A204.1 (cell line): ENCODE data around the gene CA5B.
A peak's percentile ranks its signal among the peaks of the same experiment; 100 is the strongest.
"Not testable (repeated sequence)": the region's sequence is repeated elsewhere in the genome, so short reads cannot be mapped to it uniquely, and the experiment has no call there.

Experiments
- FAIRE-seq: peaks from 2 replicates; lab custom pipeline; 2012; peaks lifted over from hg19 to GRCh38; lab: Jason Lieb, UNC

Gene CA5B, protein sequence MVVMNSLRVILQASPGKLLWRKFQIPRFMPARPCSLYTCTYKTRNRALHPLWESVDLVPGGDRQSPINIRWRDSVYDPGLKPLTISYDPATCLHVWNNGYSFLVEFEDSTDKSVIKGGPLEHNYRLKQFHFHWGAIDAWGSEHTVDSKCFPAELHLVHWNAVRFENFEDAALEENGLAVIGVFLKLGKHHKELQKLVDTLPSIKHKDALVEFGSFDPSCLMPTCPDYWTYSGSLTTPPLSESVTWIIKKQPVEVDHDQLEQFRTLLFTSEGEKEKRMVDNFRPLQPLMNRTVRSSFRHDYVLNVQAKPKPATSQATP

GRCh38 chrX:15737959-15738902 is at the start of gene CA5B:
Gene CA5B, plus strand, starts transcription at chrX:15738270. Its CDS starts 11,754 bp downstream, at chrX:15750024.
- no peak for FAIRE-seq

- FAIRE-seq, result no peak
Observed at GRCh38 chrX:15694941-15695451, 43.1 kb upstream of the CA5B start.

DNA sequence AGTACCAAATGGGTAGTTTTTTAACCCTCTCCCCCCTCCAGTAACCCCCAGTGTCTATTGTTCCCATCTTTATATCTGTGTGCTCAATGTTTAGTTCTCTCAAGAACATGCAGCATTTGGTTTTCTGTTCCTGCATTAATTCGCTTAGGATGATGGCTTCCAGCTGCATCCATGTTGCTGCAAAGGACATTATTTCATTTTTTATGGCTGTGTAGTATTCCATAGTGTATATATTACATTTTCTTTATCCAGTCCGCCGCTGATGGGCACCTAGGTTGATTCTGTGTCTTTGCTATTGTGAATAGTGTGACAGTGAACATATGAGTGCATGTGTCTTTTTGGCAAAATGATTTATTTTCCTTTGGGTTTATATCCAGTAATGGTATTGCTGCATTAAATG is 41.6 kb upstream of the CA5B start:
- no peak for FAIRE-seq

DNA sequence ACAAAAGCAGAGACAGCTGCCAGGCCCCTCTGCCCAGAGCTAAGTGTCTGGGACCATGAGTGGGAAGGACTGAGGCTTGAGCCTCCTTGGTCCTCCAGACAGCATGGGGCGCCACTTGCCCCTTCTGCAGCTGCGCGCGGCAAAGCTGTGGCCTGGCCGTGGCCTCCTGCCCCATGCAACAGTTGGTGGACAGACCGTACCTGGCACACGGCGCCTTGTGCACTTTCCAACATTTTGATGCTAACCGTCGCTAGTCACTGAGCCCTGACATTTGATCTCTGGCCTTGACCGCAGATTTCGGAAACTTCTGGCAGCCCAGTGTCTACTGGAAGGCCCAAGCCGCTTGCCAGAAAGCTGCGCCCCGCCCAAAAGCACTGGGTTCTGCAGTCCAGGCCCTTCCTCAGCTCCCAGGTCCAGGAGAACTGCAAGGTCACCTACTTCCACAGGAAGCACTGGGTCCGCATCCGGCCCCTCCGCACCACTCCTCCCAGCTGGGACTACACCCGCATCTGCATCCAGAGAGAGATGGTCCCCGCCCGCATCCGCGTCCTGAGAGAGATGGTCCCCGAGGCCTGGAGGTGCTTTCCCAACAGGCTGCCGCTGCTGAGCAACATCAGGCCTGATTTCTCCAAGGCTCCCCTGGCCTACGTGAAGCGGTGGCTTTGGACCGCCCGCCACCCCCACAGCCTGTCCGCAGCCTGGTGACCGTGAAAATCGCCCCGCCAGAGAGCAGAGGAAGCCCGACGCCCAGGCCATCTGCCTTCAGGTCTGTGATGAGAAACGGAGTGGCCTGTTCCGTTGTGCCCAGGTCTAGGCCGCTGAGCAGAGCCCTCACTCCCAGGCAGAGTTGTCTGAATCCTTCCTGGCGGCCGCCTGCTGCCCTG is 35.3 kb upstream of the CA5B start:
- FAIRE-seq, result no peak

GRCh38 chrX:15703809-15704208 is 34.3 kb upstream of the CA5B start:
- FAIRE-seq, result not testable (repeated sequence)

DNA sequence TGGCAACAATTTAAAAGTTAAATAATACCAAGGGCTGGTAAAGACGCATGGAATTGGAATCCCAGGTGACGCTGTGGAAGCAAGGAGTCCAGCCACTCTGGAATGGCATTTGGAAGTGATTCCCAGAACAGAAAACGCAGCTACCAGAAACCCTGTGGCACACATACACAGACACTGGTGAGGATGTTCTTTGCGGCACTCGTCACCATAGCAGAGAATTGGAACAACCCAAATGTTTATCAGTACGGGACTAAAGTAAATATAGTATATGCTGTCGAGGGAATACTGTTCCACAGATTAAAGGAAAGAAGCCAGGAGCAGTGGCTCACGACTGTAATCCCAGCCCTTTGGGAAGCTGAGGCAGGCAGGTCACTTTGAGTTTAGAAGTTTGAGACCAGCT is 33.8 kb upstream of the CA5B start:
- FAIRE-seq, result not testable (repeated sequence)

DNA sequence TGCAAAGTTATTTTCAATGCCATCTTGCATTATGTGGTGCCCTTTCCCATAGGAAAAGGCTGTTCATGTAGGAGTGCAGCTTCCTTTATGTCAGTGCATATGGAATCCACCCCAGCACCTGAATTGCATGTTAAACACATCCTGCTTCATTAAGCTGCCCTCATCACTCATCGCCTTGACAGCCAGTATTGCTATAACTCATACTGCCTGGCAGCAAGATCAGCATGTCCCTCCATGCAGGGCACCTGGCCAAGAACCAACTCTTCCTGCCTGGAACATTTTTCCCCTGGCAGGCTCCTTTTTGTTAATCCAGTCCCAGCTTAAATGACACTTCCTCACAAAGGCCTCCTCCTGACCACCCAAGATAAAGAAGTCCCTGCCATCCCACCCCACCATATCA is 23.5 kb upstream of the CA5B start:
- FAIRE-seq, result no peak

- no peak for FAIRE-seq
Observed at GRCh38 chrX:15718283-15718970, 19.6 kb upstream of the CA5B start.

GRCh38 chrX:15719324-15719968 is 18.6 kb upstream of the CA5B start:
- FAIRE-seq, result peak; percentile 11

DNA sequence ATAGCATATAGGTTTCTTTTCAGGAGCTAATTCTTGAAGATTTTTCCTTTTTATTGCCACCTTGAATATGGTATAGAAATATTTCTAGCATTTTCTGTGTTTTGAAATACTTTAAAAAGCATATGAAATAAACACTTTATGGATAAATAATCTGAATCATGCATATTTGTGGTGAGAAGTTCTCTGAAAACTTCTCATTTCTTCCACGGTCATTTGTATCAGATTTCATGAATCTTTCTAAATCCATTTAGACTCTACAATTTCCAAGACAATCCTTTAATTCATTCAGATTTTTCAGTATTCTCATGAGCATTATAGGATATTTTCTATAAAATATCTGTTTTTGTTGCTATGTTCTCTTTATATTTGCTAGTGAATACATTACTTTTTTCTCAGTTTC is 16.2 kb upstream of the CA5B start:
- FAIRE-seq, result no peak

GRCh38 chrX:15723887-15724517 is 14.1 kb upstream of the CA5B start:
- no peak for FAIRE-seq

GRCh38 chrX:15724911-15725310 is 13.2 kb upstream of the CA5B start:
- FAIRE-seq, result no peak

DNA sequence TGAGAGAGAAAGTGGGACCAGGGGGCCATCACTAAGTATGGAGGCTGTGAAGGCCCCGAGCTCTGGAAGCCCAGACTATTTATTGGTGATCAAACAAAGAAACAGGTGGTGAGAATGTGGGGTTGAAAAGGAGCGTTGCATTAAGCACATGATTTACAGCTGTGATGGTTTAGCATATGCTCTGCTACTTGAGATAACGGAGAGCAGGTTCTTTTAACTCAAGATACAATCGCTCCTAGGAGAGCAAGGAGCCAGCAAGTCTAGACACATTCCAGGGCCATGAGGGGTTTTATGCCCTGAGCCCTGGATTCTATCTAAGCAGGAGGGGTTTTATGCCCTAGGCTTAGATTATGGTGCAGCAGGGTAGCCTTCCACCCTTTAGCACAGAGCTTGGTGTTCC is 6.7 kb upstream of the CA5B start:
- FAIRE-seq, result not testable (repeated sequence)

DNA sequence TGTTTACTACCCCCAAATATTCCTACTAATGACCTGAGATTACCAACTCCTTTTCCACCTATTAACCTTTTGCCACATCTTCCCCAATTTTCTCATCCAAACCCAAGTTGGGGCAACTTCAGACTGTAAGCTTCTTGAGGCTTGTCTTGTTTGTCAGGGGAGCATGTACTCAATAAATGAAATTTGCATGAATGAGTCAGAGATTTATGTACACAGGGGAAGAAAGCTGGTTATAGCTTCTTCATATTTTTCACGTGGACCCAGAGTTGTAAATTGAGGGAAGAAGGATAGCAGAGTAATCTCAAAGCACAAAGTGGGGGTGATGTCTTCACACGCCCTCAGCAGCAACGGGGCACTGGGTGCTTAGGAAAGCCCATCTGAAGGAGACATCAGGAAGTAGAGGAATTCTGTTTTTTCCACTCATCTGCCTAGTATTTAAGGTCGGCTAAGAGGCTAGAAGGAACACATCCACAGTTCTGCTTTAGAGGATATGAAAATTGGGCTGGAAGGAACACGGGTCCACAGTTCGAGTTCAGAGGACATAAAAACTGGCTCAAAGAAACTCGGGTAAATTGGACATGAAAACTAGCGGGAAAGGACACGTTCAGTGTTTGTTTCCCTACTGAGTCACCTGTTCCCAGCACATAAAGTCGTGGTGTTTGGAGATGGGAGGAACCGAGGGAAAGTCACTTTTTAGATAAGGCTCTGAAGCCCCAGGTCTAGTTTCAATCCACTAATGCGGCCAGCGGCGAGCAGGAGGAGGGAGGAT is 696 bp upstream of the CA5B start:
- FAIRE-seq, result no peak

DNA sequence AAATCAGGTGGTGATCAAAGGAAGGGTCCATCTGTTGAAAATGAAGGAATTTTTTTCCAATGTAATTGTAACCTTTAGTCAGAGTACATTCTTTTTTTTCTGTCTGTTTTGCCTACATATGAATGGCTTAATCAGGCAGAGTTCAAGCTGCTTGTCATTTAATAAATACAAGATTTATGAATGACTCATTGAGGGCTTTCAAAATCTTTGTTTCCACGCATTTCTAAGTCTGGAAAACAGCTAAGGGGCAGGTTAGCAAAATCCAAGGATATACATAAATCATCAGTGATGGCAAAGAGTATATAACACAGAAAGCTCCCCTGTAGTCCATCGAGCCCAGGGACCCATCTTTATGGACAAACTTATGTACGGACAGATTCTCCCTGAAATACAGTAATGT is 1.8 kb downstream of the CA5B start:
- FAIRE-seq, result no peak

DNA sequence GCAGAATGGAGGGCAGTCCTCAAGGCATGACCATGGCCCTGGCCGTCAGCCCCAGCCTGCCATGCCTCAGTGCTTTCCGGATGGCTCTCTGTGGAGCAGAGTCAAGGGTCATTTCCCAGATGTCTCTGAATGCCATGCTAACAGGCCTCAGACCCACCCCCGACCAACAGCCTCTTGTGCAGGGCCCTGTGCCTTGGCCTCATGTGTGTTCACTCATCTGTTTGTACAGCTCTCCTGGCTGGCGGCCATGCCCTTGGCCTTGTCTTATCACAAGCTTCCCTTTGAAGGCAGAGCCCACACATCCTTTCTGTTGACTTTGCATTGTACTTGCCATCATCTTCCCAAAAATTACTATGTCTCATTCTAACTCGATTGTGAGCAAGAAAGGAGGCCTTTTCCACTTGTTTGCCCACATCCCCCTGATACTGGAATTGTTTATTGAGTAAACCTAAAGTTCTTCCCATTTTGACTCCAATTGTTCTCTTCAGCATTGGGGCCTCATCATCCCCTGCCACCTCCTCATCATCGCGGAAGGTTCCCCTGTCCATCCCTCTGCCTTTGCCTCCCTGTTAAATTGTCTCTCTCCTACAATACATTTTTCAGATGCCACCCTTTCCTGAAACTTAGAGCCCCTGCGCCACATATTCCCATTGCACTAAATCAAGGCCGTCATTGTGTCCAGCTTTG is 6.3 kb downstream of the CA5B start:
- FAIRE-seq, result no peak

- no peak for FAIRE-seq
Observed at GRCh38 chrX:15745179-15745578, 7.1 kb downstream of the CA5B start.

DNA sequence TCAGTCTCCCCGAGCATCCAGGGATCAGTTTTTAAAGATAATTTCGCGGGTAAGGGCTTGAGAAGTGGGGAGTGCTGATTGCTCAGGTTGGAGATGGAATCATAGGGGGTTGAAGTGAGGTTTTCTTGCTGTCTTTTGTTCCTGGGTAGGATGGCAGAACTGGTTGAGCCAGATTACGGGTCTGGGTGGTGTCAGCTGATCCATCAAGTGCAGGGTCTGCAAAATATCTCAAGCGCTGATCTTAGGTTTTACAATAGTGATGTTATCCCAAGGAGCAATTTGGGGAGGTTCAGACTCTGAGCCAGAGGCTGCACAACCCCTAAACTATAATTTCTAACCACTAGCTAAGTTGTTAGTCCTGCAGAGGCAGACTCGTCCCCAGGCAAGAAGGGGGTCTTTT is 8.6 kb downstream of the CA5B start:
- FAIRE-seq, result not testable (repeated sequence)

GRCh38 chrX:15747626-15748173 is 9.6 kb downstream of the CA5B start:
- FAIRE-seq, result no peak
